ENCODE measurements around the gene C19orf38. TPM values are rescaled to one million over a fixed set of nuclear protein-coding genes. Genes with fewer than 3 reads are reported as not detected.

C19orf38 gene
- polyA plus RNA-seq, 1 donor: 2.7 TPM

- WGBS (ENCODE audit: insufficient coverage, low lambda C conversion rate): 94% methylated on average over 3 of the region's 4 CpGs
- peaks cover 12% of the 10 kb centered on the region for H3K4me1 ChIP-seq (ENCODE audit: control insufficient read depth, insufficient read depth, low read length)
Measured at GRCh38 chr19:10889880-10890279, 41.7 kb downstream of the C19orf38 start.

GRCh38 chr19:10891405-10892086, 43.3 kb downstream of the C19orf38 start:
- Histone ChIP-seq H3K27ac (ENCODE audit: low read length) (peak overlapping the region; percentile 8), H3K27me3 (ENCODE audit: control insufficient read depth, insufficient read depth, low read length) (no peaks in the 10 kb centered on the region), H3K4me1 (ENCODE audit: control insufficient read depth, insufficient read depth, low read length) (peaks cover 12% of the 10 kb centered on the region), H3K4me3 (ENCODE audit: low read length) (no peak overlapping the region), H3K36me3 (ENCODE audit: control insufficient read depth, insufficient read depth, low read length) (peaks cover 5% of the 10 kb centered on the region), H3K9me3 (ENCODE audit: control insufficient read depth, low read depth, low read length) (no peaks in the 10 kb centered on the region)
- 83% methylated on average over 1 of the region's 21 CpGs for WGBS (ENCODE audit: insufficient coverage, low lambda C conversion rate)
- peak; percentile 37 to 50 for DNase-seq

More at GRCh38 chr19:10889880-10890279, 41.7 kb downstream of the C19orf38 start:
- Histone ChIP-seq H3K4me3 (ENCODE audit: low read length) (no peak overlapping the region), H3K27ac (ENCODE audit: low read length) (no peak overlapping the region), H3K9me3 (ENCODE audit: control insufficient read depth, low read depth, low read length) (no peaks in the 10 kb centered on the region), H3K27me3 (ENCODE audit: control insufficient read depth, insufficient read depth, low read length) (no peaks in the 10 kb centered on the region), H3K36me3 (ENCODE audit: control insufficient read depth, insufficient read depth, low read length) (peaks cover 5% of the 10 kb centered on the region)
- no peak for DNase-seq

- DNase-seq: no peak
- Histone ChIP-seq H3K36me3 (ENCODE audit: control insufficient read depth, insufficient read depth, low read length) (peaks cover 5% of the 10 kb centered on the region), H3K9me3 (ENCODE audit: control insufficient read depth, low read depth, low read length) (no peaks in the 10 kb centered on the region), H3K27me3 (ENCODE audit: control insufficient read depth, insufficient read depth, low read length) (no peaks in the 10 kb centered on the region), H3K4me3 (ENCODE audit: low read length) (no peak overlapping the region), H3K27ac (ENCODE audit: low read length) (no peak overlapping the region), H3K4me1 (ENCODE audit: control insufficient read depth, insufficient read depth, low read length) (peaks cover 12% of the 10 kb centered on the region)
- no CpG with 5 or more reads among the region's 13 CpGs for WGBS (ENCODE audit: insufficient coverage, low lambda C conversion rate)
Measured at GRCh38 chr19:10892256-10892655, 44.0 kb downstream of the C19orf38 start.

- Histone ChIP-seq H3K4me1 (ENCODE audit: control insufficient read depth, insufficient read depth, low read length) (peaks cover 18% of the 10 kb centered on the region), H3K36me3 (ENCODE audit: control insufficient read depth, insufficient read depth, low read length) (peaks cover 5% of the 10 kb centered on the region), H3K9me3 (ENCODE audit: control insufficient read depth, low read depth, low read length) (no peaks in the 10 kb centered on the region), H3K27me3 (ENCODE audit: control insufficient read depth, insufficient read depth, low read length) (no peaks in the 10 kb centered on the region), H3K27ac (ENCODE audit: low read length) (no peak overlapping the region), H3K4me3 (ENCODE audit: low read length) (no peak overlapping the region)
- DNase-seq: no peak
- 95% methylated on average over 4 of the region's 7 CpGs for WGBS (ENCODE audit: insufficient coverage, low lambda C conversion rate)
Measured at GRCh38 chr19:10894911-10895213, 46.6 kb downstream of the C19orf38 start.

- no CpG with 5 or more reads among the region's 6 CpGs for WGBS (ENCODE audit: insufficient coverage, low lambda C conversion rate)
- no peaks in the 10 kb centered on the region for H3K9me3 ChIP-seq (ENCODE audit: control insufficient read depth, low read depth, low read length)
- H3K27me3 ChIP-seq (ENCODE audit: control insufficient read depth, insufficient read depth, low read length): no peaks in the 10 kb centered on the region
- peaks cover 18% of the 10 kb centered on the region for H3K4me1 ChIP-seq (ENCODE audit: control insufficient read depth, insufficient read depth, low read length)
- no peak overlapping the region for H3K4me3 ChIP-seq (ENCODE audit: low read length)
- no peak overlapping the region for H3K27ac ChIP-seq (ENCODE audit: low read length)
- peaks cover 5% of the 10 kb centered on the region for H3K36me3 ChIP-seq (ENCODE audit: control insufficient read depth, insufficient read depth, low read length)
- DNase-seq: no peak
Measured at GRCh38 chr19:10895363-10895762, 47.1 kb downstream of the C19orf38 start.

- Histone ChIP-seq H3K4me1 (ENCODE audit: control insufficient read depth, insufficient read depth, low read length) (peaks cover 18% of the 10 kb centered on the region), H3K36me3 (ENCODE audit: control insufficient read depth, insufficient read depth, low read length) (peaks cover 5% of the 10 kb centered on the region)
- 70% methylated on average over 2 of the region's 12 CpGs for WGBS (ENCODE audit: insufficient coverage, low lambda C conversion rate)
Measured at GRCh38 chr19:10895920-10896319, 47.7 kb downstream of the C19orf38 start.

GRCh38 chr19:10896851-10897526, 48.8 kb downstream of the C19orf38 start:
- H3K27ac ChIP-seq (ENCODE audit: low read length): no peak overlapping the region
- H3K4me1 ChIP-seq (ENCODE audit: control insufficient read depth, insufficient read depth, low read length): peaks cover 7% of the 10 kb centered on the region
- H3K9me3 ChIP-seq (ENCODE audit: control insufficient read depth, low read depth, low read length): no peaks in the 10 kb centered on the region
- no CpG with 5 or more reads among the region's 7 CpGs for WGBS (ENCODE audit: insufficient coverage, low lambda C conversion rate)
- no peaks in the 10 kb centered on the region for H3K27me3 ChIP-seq (ENCODE audit: control insufficient read depth, insufficient read depth, low read length)
- DNase-seq: peak in 1 of 2 donors; percentile 32
- no peak overlapping the region for H3K4me3 ChIP-seq (ENCODE audit: low read length)
- H3K36me3 ChIP-seq (ENCODE audit: control insufficient read depth, insufficient read depth, low read length): peaks cover 5% of the 10 kb centered on the region

More at GRCh38 chr19:10895920-10896319, 47.7 kb downstream of the C19orf38 start:
- no peak for DNase-seq
- H3K9me3 ChIP-seq (ENCODE audit: control insufficient read depth, low read depth, low read length): no peaks in the 10 kb centered on the region
- no peak overlapping the region for H3K27ac ChIP-seq (ENCODE audit: low read length)
- no peak overlapping the region for H3K4me3 ChIP-seq (ENCODE audit: low read length)
- no peaks in the 10 kb centered on the region for H3K27me3 ChIP-seq (ENCODE audit: control insufficient read depth, insufficient read depth, low read length)

- DNase-seq: no peak
- Histone ChIP-seq H3K36me3 (ENCODE audit: control insufficient read depth, insufficient read depth, low read length) (peaks cover 5% of the 10 kb centered on the region), H3K27ac (ENCODE audit: low read length) (peak overlapping the region; percentile 12), H3K9me3 (ENCODE audit: control insufficient read depth, low read depth, low read length) (no peaks in the 10 kb centered on the region), H3K4me1 (ENCODE audit: control insufficient read depth, insufficient read depth, low read length) (peaks cover 6% of the 10 kb centered on the region), H3K4me3 (ENCODE audit: low read length) (no peak overlapping the region), H3K27me3 (ENCODE audit: control insufficient read depth, insufficient read depth, low read length) (no peaks in the 10 kb centered on the region)
- WGBS (ENCODE audit: insufficient coverage, low lambda C conversion rate): no CpG with 5 or more reads among the region's 10 CpGs
Measured at GRCh38 chr19:10898633-10899032, 50.4 kb downstream of the C19orf38 start.

GRCh38 chr19:10899151-10899653, 51.0 kb downstream of the C19orf38 start:
- peak; percentile 48 to 64 for DNase-seq
- Histone ChIP-seq H3K4me1 (ENCODE audit: control insufficient read depth, insufficient read depth, low read length) (peaks cover 6% of the 10 kb centered on the region), H3K9me3 (ENCODE audit: control insufficient read depth, low read depth, low read length) (no peaks in the 10 kb centered on the region), H3K27me3 (ENCODE audit: control insufficient read depth, insufficient read depth, low read length) (no peaks in the 10 kb centered on the region), H3K27ac (ENCODE audit: low read length) (peak overlapping the region; percentile 17), H3K36me3 (ENCODE audit: control insufficient read depth, insufficient read depth, low read length) (peaks cover under 1% of the 10 kb centered on the region), H3K4me3 (ENCODE audit: low read length) (no peak overlapping the region)
- no CpG with 5 or more reads among the region's 10 CpGs for WGBS (ENCODE audit: insufficient coverage, low lambda C conversion rate)

- no peak for DNase-seq
- H3K36me3 ChIP-seq (ENCODE audit: control insufficient read depth, insufficient read depth, low read length): peaks cover 54% of the 10 kb centered on the region
- no peaks in the 10 kb centered on the region for H3K4me1 ChIP-seq (ENCODE audit: control insufficient read depth, insufficient read depth, low read length)
- H3K9me3 ChIP-seq (ENCODE audit: control insufficient read depth, low read depth, low read length): no peaks in the 10 kb centered on the region
- no peaks in the 10 kb centered on the region for H3K27me3 ChIP-seq (ENCODE audit: control insufficient read depth, insufficient read depth, low read length)
- H3K27ac ChIP-seq (ENCODE audit: low read length): no peak overlapping the region
- no CpG with 5 or more reads among the region's 14 CpGs for WGBS (ENCODE audit: insufficient coverage, low lambda C conversion rate)
- no peak overlapping the region for H3K4me3 ChIP-seq (ENCODE audit: low read length)
Measured at GRCh38 chr19:10907925-10908324, 59.7 kb downstream of the C19orf38 start.
